ENCODE data around the gene DCST1. TPM values are rescaled to one million over a fixed set of nuclear protein-coding genes. Genes with fewer than 3 reads are reported as not detected.

Gene DCST1
- total and polyA plus RNA-seq, 2 donors (not counting 1 experiment from before 2014, with no cell fraction given): 0.22 TPM; not detected in 1

DNA sequence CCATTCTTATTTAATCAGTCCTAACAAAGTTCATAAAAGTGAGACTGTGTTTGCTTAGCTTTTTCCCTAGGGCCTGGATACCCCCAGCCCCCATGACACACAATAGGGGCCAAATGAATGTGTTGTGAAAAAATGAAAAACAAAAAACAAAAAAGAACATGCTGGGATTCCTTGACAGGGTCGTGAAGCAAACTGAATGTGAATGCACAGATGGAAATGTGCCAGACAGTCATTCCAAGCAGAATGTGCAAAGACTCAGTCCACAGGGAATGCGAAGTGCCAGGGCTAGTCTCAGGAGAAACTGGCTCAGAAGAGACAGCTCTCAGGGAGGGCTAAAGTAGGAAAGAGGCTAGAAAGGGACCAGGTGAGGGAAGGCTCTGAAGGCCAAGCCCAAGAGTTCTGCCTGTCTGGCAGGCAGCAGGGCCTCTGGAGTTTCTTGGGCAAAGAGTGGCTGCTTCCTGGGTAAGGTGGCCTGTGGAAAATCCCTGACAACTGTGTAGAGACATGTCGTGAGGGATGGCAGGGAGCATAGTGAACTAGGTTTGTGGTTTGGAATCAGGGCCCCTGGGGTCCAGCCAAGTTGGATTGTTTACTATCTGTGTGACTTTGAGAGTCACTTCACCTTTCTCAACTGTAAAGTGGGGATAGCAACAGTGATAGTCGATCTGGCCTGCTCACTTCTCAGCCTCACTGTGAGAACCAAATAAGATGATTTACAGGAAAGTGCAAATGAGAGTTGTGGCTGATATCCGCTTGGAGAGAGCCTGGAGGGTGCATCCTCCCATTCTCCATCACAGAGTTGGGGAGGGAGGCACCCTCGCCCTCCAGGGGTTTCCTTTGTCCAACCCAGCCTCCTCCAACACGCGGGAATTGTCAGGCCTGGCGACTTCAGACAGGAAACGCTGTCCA, 16.3 kb downstream of the DCST1 start:
- H3K27ac ChIP-seq (ENCODE audit: low read length in 2 of 2): no peak overlapping the region
- no peaks in the 10 kb centered on the region for H4K20me1 ChIP-seq (ENCODE audit: control insufficient read depth, insufficient read depth, low read length, poor library complexity, severe bottlenecking)
- peak overlapping the region; percentile 92 for H2AFZ ChIP-seq (ENCODE audit: insufficient read depth, low read depth, low read length, poor library complexity, severe bottlenecking)
- peak overlapping the region; percentile 76 for H3K9ac ChIP-seq (ENCODE audit: low read length)
- H3K4me2 ChIP-seq (replicated peaks; ENCODE audit: low read depth, low read length, poor library complexity, severe bottlenecking): peak overlapping the region; percentile 93
- POLR2A ChIA-PET: interaction anchor here (0.6 to 2.0 kb wide), 6 partner anchors 12 to 347 kb away, joined by 3 to 8 read pairs (median 5); partner anchors contain the start of genes EFNA4 and PYGO2
- Mint-ChIP-seq H3K4me1 (peaks cover 28% of the 10 kb centered on the region), H3K27me3 (no peaks in the 10 kb centered on the region), H3K27ac (peak overlapping the region; percentile 56), H3K9me3 (ENCODE audit: insufficient read depth) (no peaks in the 10 kb centered on the region), H3K4me3 (peak overlapping the region; percentile 92)
- DNase-seq: no peak
- 33% methylated on average over 9 of the region's 10 CpGs for WGBS (ENCODE audit: insufficient coverage)
- H3K4me3 ChIP-seq (ENCODE audit: control extremely low read depth in 1 of 5, extremely low read depth in 1 of 5, insufficient read depth in 1 of 5, low read depth in 2 of 5, low read length in 4 of 5): peak overlapping the region; percentile 44 to 82 (median 76)
- TF ChIP-seq EZH2 (IDR thresholded peaks at IDR 0.05; ENCODE audit: borderline replicate concordance, insufficient read depth, low read depth, low read length, poor library complexity, severe bottlenecking): no peak
- TF ChIP-seq, protein P1, sequence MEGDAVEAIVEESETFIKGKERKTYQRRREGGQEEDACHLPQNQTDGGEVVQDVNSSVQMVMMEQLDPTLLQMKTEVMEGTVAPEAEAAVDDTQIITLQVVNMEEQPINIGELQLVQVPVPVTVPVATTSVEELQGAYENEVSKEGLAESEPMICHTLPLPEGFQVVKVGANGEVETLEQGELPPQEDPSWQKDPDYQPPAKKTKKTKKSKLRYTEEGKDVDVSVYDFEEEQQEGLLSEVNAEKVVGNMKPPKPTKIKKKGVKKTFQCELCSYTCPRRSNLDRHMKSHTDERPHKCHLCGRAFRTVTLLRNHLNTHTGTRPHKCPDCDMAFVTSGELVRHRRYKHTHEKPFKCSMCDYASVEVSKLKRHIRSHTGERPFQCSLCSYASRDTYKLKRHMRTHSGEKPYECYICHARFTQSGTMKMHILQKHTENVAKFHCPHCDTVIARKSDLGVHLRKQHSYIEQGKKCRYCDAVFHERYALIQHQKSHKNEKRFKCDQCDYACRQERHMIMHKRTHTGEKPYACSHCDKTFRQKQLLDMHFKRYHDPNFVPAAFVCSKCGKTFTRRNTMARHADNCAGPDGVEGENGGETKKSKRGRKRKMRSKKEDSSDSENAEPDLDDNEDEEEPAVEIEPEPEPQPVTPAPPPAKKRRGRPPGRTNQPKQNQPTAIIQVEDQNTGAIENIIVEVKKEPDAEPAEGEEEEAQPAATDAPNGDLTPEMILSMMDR (IDR thresholded peaks at IDR 0.05): no peak
- no peaks in the 10 kb centered on the region for H3K27me3 ChIP-seq (replicated peaks in 1 of 4; ENCODE audit: control extremely low read depth in 1 of 4, control insufficient read depth in 3 of 4, insufficient read depth in 4 of 4, low read length in 3 of 4)
- intact Hi-C loops (cut with micrococcal nuclease): loop anchor here (2.0 kb wide), 1 partner anchor 67 kb away; the partner anchor contains the start of gene FLAD1
- no peak for ATAC-seq (ENCODE audit: low read depth)
- CTCF ChIA-PET: interaction anchor here (0.6 to 16.6 kb wide), 13 partner anchors 8 to 416 kb away, joined by 3 to 370 read pairs (median 4); partner anchors contain the start of genes EFNA4, PBXIP1 and PMVK
- no peaks in the 10 kb centered on the region for H3K36me3 ChIP-seq (replicated peaks in 1 of 2; ENCODE audit: control extremely low read depth in 1 of 2, control insufficient read depth in 1 of 2, extremely low read depth in 1 of 2, insufficient read depth in 2 of 2, low read length in 1 of 2)
- H3K4me1 ChIP-seq (ENCODE audit: control insufficient read depth in 2 of 2, insufficient read depth in 2 of 2, low read length in 2 of 2): peaks cover 20 to 30% of the 10 kb centered on the region in 2 donors
- H3K9me3 ChIP-seq (ENCODE audit: control extremely low read depth in 1 of 3, control insufficient read depth in 2 of 3, insufficient read depth in 1 of 3, low read length in 2 of 3): no peaks in the 10 kb centered on the region
- no peaks in the 10 kb centered on the region for H3K79me2 ChIP-seq (ENCODE audit: control insufficient read depth, insufficient read depth, low read length)

All from B cell (primary cell).